ENCODE measurements around the gene P4HA2. TPM values are rescaled to one million over a fixed set of nuclear protein-coding genes. Genes with fewer than 3 reads are reported as not detected.

The P4HA2 gene
- total and polyA plus RNA-seq, 2 donors (not counting 3 experiments of a cell fraction or from before 2014, with no cell fraction given) = 37.6 to 58.7 TPM

DNA sequence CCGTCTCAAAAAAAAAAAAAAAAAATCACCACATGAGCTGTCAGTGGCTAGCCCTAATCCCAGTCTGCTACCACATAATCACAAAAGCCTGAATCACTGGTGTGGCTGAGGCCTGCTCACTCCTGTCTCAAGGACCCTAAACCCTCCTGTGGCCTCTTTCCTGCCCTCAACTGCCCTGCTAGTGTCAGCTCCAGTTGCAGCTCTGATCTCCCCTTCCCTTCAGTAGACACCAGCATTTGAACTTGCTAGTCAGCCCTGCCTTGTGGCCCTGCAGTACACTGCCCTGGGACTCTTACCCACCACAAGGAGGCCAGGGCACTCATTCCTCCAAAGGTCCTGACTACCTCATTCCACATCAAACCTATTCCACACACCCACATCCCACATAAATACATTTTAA lies 9.5 kb upstream of the P4HA2 start:
- Histone ChIP-seq H3K27ac (ENCODE audit: insufficient read depth, low read depth, low read length) (no peak overlapping the region), H2AFZ (ENCODE audit: low read depth, low read length) (no peak overlapping the region), H3K27me3 (ENCODE audit: control insufficient read depth in 2 of 2, insufficient read depth in 2 of 2, low read length in 2 of 2) (peaks cover 0 to 1% of the 10 kb centered on the region in 2 experiments), H3K9ac (replicated peaks; ENCODE audit: extremely low read depth, insufficient read depth, low read length) (no peak overlapping the region), H3K4me2 (ENCODE audit: insufficient read depth, low read length) (no peak overlapping the region), H3K36me3 (ENCODE audit: control insufficient read depth in 2 of 2, extremely low read depth in 1 of 2, insufficient read depth in 2 of 2, low read length in 2 of 2) (no peaks in the 10 kb centered on the region), H4K20me1 (replicated peaks; ENCODE audit: control insufficient read depth, extremely low read depth, insufficient read depth, low read length) (no peaks in the 10 kb centered on the region), H3K79me2 (ENCODE audit: control insufficient read depth, insufficient read depth, low read length) (no peaks in the 10 kb centered on the region), H3K4me1 (ENCODE audit: control insufficient read depth, extremely low read depth, insufficient read depth, low read length) (no peaks in the 10 kb centered on the region), H3K4me3 (replicated peaks in 1 of 3; ENCODE audit: insufficient read depth in 1 of 3, low read depth in 1 of 3, low read length in 3 of 3) (no peak overlapping the region), H3K9me3 (replicated peaks; ENCODE audit: control insufficient read depth, insufficient read depth, low read length) (no peaks in the 10 kb centered on the region), H3K9me1 (replicated peaks; ENCODE audit: control insufficient read depth, extremely low read depth, insufficient read depth, low read length) (no peaks in the 10 kb centered on the region)
- FAIRE-seq (no peak), DNase-seq (ENCODE audit: low read depth, low spot score) (no peak)
- BruUV-seq (replicated peaks) = no TSS peak
- POLR2A ChIA-PET = no interaction called here
- intact Hi-C loops (cut with micrococcal nuclease) = loop anchor here (5.0 kb wide), 1 partner anchor 35 kb away; no protein-coding TSS in a partner anchor
- CTCF ChIA-PET = interaction anchor here (0.9 to 3.2 kb wide), 19 partner anchors 9 to 264 kb away, joined by 3 to 93 read pairs (median 13); partner anchors contain the start of genes P4HA2, SLC22A4 and SLC22A5
- TF ChIP-seq JUN (IDR thresholded peaks at IDR 0.05; ENCODE audit: borderline replicate concordance, insufficient read depth, insufficient read length, low read depth) (no peak), CTCF (IDR thresholded peaks at IDR 0.05; ENCODE audit: extremely low read depth in 1 of 2, insufficient read depth in 1 of 2, low read depth in 1 of 2, low read length in 2 of 2) (no peak), POLR2AphosphoS5 (IDR thresholded peaks at IDR 0.05; ENCODE audit: insufficient read depth, low read depth, low read length) (no peak), GATA2 (IDR thresholded peaks at IDR 0.05; ENCODE audit: insufficient read depth, insufficient read length, low read depth, low read length) (no peak), EZH2 (IDR thresholded peaks at IDR 0.05; ENCODE audit: borderline replicate concordance, low read depth, low read length, severe bottlenecking) (no peak), FOS (IDR thresholded peaks at IDR 0.05; ENCODE audit: borderline replicate concordance, insufficient read depth, low read length) (no peak), POLR2A (IDR thresholded peaks at IDR 0.05; ENCODE audit: low read depth, low read length) (no peak), MYC (IDR thresholded peaks at IDR 0.05; ENCODE audit: low read depth, low read length) (no peak)
- dilution Hi-C loops (cut with MboI; ENCODE audit: extremely low pct_ligation_motif_present, low sequenced_read_pairs) = no loop called here

All from endothelial cell of umbilical vein (primary cell).